Keratinocyte (primary cell): ENCODE measurements around the gene FSD2. TPM values are rescaled to one million over a fixed set of nuclear protein-coding genes. Genes with fewer than 3 reads are reported as not detected.

Experiments
- DNase-seq: peaks from one replicate; pipeline ENCODE4 v3.0.0-alpha.2; 2011; ENCODE audit warnings: low read depth, missing footprints, low spot score
- FAIRE-seq: peaks from 2 replicates; lab custom pipeline; 2011; peaks lifted over from hg19 to GRCh38; lab: Jason Lieb, UNC
- H2AFZ ChIP-seq: 2 replicates; pipeline ENCODE4 v1.6.0; 2012; ENCODE audit warnings: low read length, control low read depth, inconsistent platforms; ENCODE audit not compliant: control insufficient read depth
- H3K27ac ChIP-seq: 2 replicates; pipeline ENCODE4 v1.5.1; 2011; ENCODE audit warnings: low read length; ENCODE audit not compliant: control insufficient read depth, insufficient read depth
- H3K27me3 ChIP-seq: 3 replicates; pipeline ENCODE4 v1.6.0; 2011; ENCODE audit warnings: low read length; ENCODE audit not compliant: control insufficient read depth, insufficient read depth; ENCODE audit errors: extremely low read depth
- H3K36me3 ChIP-seq, 2 experiments: 2 replicates in 1 of 2; 3 replicates in 1 of 2; pipeline ENCODE4 v1.5.1; 2011; ENCODE audit warnings: low read length in 2 of 2, mild to moderate bottlenecking in 1 of 2; ENCODE audit not compliant: control insufficient read depth in 2 of 2, insufficient read depth in 2 of 2; ENCODE audit errors: extremely low read depth in 1 of 2
- H3K4me1 ChIP-seq: 3 replicates; pipeline ENCODE4 v1.5.1; 2011; ENCODE audit warnings: low read length; ENCODE audit not compliant: control insufficient read depth, insufficient read depth; ENCODE audit errors: extremely low read depth
- H3K4me2 ChIP-seq: 3 replicates; pipeline ENCODE4 v1.6.0; 2011; ENCODE audit warnings: low read depth, low read length; ENCODE audit not compliant: control insufficient read depth, insufficient read depth; ENCODE audit errors: extremely low read depth
- H3K4me3 ChIP-seq, 3 experiments: fragments of 200-600 bp in 1 of 3; sonication (generic) in 1 of 3; 2 replicates in 2 of 3; 3 replicates in 1 of 3; pipeline ENCODE4 v1.5.1; 2011 to 2016; ENCODE audit warnings: low read length in 3 of 3, mild to moderate bottlenecking in 3 of 3, control low read depth in 2 of 3, inconsistent platforms in 1 of 3, low read depth in 1 of 3, mixed read lengths in 1 of 3, mixed run types in 1 of 3, moderate library complexity in 1 of 3; ENCODE audit not compliant: control insufficient read depth in 2 of 3, insufficient read depth in 2 of 3; ENCODE audit errors: extremely low read depth in 1 of 3
- H3K79me2 ChIP-seq: 2 replicates; pipeline ENCODE4 v1.6.0; 2012; ENCODE audit warnings: low read length; ENCODE audit not compliant: control insufficient read depth, insufficient read depth
- H3K9ac ChIP-seq: 3 replicates; pipeline ENCODE4 v1.6.0; 2011; ENCODE audit warnings: low read length; ENCODE audit not compliant: control insufficient read depth, insufficient read depth; ENCODE audit errors: extremely low read depth
- H3K9me1 ChIP-seq: 3 replicates; pipeline ENCODE4 v1.6.0; 2011; ENCODE audit warnings: low read length; ENCODE audit not compliant: control insufficient read depth, insufficient read depth; ENCODE audit errors: extremely low read depth
- H3K9me3 ChIP-seq: 2 replicates; pipeline ENCODE4 v1.5.1; 2012; ENCODE audit warnings: low read depth, low read length; ENCODE audit not compliant: control insufficient read depth
- H4K20me1 ChIP-seq: 3 replicates; pipeline ENCODE4 v1.6.0; 2011; ENCODE audit warnings: low read length; ENCODE audit not compliant: control insufficient read depth, insufficient read depth; ENCODE audit errors: extremely low read depth
- CTCF ChIP-seq, 3 experiments: IDR thresholded peaks in 1 of 3; conservative IDR thresholded peaks in 1 of 3; optimal IDR thresholded peaks in 1 of 3; 2 replicates in 2 of 3; 3 replicates in 1 of 3; pipeline versions ENCODE3 to v1.5.1; 2011; ENCODE audit warnings: low read length in 3 of 3, mild to moderate bottlenecking in 3 of 3, moderate library complexity in 2 of 3, control low read depth in 1 of 3, inconsistent platforms in 1 of 3; ENCODE audit not compliant: insufficient read depth in 2 of 3; ENCODE audit errors: extremely low read depth in 1 of 3
- EZH2 ChIP-seq: IDR thresholded peaks from one replicate; pipeline ENCODE4 v1.6.1; 2012; ENCODE audit warnings: inconsistent platforms, mild to moderate bottlenecking, low read length, moderate library complexity
- dilution Hi-C: fragments of 300-500 bp; cut with MboI; formaldehyde crosslinking; loops from one replicate; pipeline ENCODE4 v1.7.0; 2020; ENCODE audit warnings: low sequenced_read_pairs; ENCODE audit not compliant: extremely low pct_ligation_motif_present
- polyA plus RNA-seq, 5 experiments: library from polyadenylated mRNA; depleted of rRNA in 3 of 5; stranded (reverse) in 3 of 5; stranded (forward) in 1 of 5; unstranded in 1 of 5; fragments of >200 nt; gene quantifications; 1 replicate in 1 of 5; 2 replicates in 3 of 5; 3 replicates in 1 of 5; pipeline versions ENCODE4 v1.2.1 to v1.2.3, GENCODE V29; 2011 to 2012; ENCODE audit warnings: missing spikeins in 2 of 5, low read depth in 1 of 5, low replicate concordance in 1 of 5

Gene FSD2
- polyA plus RNA-seq, 1 donor (not counting 4 experiments of a cell fraction or from before 2014, with no cell fraction given), result not detected

DNA sequence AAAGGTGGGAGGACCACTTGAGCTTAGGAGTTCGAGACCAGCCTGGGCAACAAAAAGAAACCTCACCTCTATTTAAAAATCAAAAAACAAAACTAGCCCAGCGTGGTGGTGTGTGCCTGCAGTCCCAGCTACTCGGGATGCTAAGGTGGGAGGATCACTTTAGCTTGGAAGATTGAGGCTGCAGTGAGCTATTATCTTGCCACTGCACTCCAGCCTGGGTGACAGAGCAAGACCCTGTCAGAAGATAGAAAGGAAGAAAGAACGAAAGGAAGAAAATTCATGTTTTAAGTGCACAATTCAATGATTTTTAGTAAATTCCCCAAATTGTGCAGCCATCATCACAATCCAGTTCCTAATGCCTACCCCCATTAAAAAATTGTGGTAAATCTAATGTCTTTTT, 7.8 kb downstream of the FSD2 start:
- DNase-seq (no peak), FAIRE-seq (no peak)
- no peaks in the 10 kb centered on the region for H3K36me3 ChIP-seq
- no peak overlapping the region for H3K9ac ChIP-seq
- H3K79me2 ChIP-seq, result no peaks in the 10 kb centered on the region
- peaks cover 7% of the 10 kb centered on the region for H3K27me3 ChIP-seq
- peaks cover 1% of the 10 kb centered on the region for H3K4me1 ChIP-seq
- no peak overlapping the region for H2AFZ ChIP-seq
- dilution Hi-C loops, result no loop called here
- no peaks in the 10 kb centered on the region for H3K9me3 ChIP-seq
- TF ChIP-seq EZH2, result no peak
- TF ChIP-seq CTCF (optimal IDR thresholded peaks at IDR 0.05 in 1 of 3, IDR thresholded peaks at IDR 0.05 in 1 of 3, conservative IDR thresholded peaks at IDR 0.05 in 1 of 3; ENCODE audit: extremely low read depth in 1 of 3, insufficient read depth in 2 of 3, low read length in 3 of 3), result no peak
- H3K4me2 ChIP-seq, result no peak overlapping the region
- H4K20me1 ChIP-seq, result no peaks in the 10 kb centered on the region
- no peak overlapping the region for H3K27ac ChIP-seq
- H3K4me3 ChIP-seq, result no peak overlapping the region
- no peaks in the 10 kb centered on the region for H3K9me1 ChIP-seq

- Histone ChIP-seq H4K20me1 (no peaks in the 10 kb centered on the region), H3K79me2 (no peaks in the 10 kb centered on the region), H3K4me3 (no peak overlapping the region), H3K9me1 (no peaks in the 10 kb centered on the region), H3K27ac (no peak overlapping the region), H2AFZ (no peak overlapping the region), H3K4me2 (no peak overlapping the region), H3K9me3 (no peaks in the 10 kb centered on the region), H3K27me3 (no peaks in the 10 kb centered on the region), H3K36me3 (no peaks in the 10 kb centered on the region), H3K9ac (no peak overlapping the region), H3K4me1 (peaks cover 14% of the 10 kb centered on the region)
- dilution Hi-C loops, result no loop called here
- FAIRE-seq (no peak), DNase-seq (no peak)
- TF ChIP-seq EZH2 (no peak), CTCF (optimal IDR thresholded peaks at IDR 0.05 in 1 of 3, IDR thresholded peaks at IDR 0.05 in 1 of 3, conservative IDR thresholded peaks at IDR 0.05 in 1 of 3; ENCODE audit: extremely low read depth in 1 of 3, insufficient read depth in 2 of 3, low read length in 3 of 3) (no peak)
Observed at GRCh38 chr15:82793737-82794136, 12.1 kb downstream of the FSD2 start.
